H9 (cell line): Measurements from ENCODE around the gene CTDSP2. TPM values are rescaled to one million over a fixed set of nuclear protein-coding genes. Genes with fewer than 3 reads are reported as not detected.
A peak's percentile ranks its signal among the peaks of the same experiment; 100 is the strongest.

Experiments used
- DNase-seq: peaks from one replicate; pipeline ENCODE4 v3.0.0-alpha.2; 2017
- H2AFZ ChIP-seq: one replicate; pipeline ENCODE4 v1.6.1; 2013; ENCODE audit warnings: mild to moderate bottlenecking, low read length, control low read depth, moderate library complexity
- H2AK5ac ChIP-seq: 2 replicates; pipeline ENCODE4 v1.6.1; 2013; ENCODE audit warnings: low read length, control low read depth, mixed read lengths; ENCODE audit not compliant: insufficient read length
- H2BK120ac ChIP-seq: one replicate; pipeline ENCODE4 v1.6.1; 2013; ENCODE audit warnings: low read depth, mild to moderate bottlenecking, low read length, control low read depth, inconsistent platforms; ENCODE audit not compliant: poor library complexity, severe bottlenecking
- H2BK12ac ChIP-seq: 2 replicates; pipeline ENCODE4 v1.6.1; 2013; ENCODE audit warnings: low read length, control low read depth, mixed read lengths, low read depth; ENCODE audit not compliant: insufficient read length
- H2BK15ac ChIP-seq: 2 replicates; pipeline ENCODE4 v1.6.1; 2013; ENCODE audit warnings: low read depth, low read length, control low read depth
- H2BK20ac ChIP-seq: one replicate; pipeline ENCODE4 v1.6.1; 2013; ENCODE audit warnings: low read depth, mild to moderate bottlenecking, low read length, control low read depth, inconsistent platforms; ENCODE audit not compliant: poor library complexity, severe bottlenecking
- H2BK5ac ChIP-seq: 2 replicates; pipeline ENCODE4 v1.6.1; 2013; ENCODE audit warnings: low read length, control low read depth, mixed read lengths; ENCODE audit not compliant: insufficient read length
- H3K14ac ChIP-seq: 2 replicates; pipeline ENCODE4 v1.6.1; 2013; ENCODE audit warnings: low read length, control low read depth; ENCODE audit not compliant: insufficient read depth
- H3K18ac ChIP-seq: 2 replicates; pipeline ENCODE4 v1.6.1; 2013; ENCODE audit warnings: low read depth, mild to moderate bottlenecking, mixed read lengths, low read length, control low read depth; ENCODE audit not compliant: insufficient read length
- H3K23ac ChIP-seq: 2 replicates; pipeline ENCODE4 v1.6.1; 2013; ENCODE audit warnings: low read length, control low read depth, mixed read lengths, low read depth; ENCODE audit not compliant: insufficient read length
- H3K23me2 ChIP-seq: 2 replicates; pipeline ENCODE4 v1.6.1; 2013; ENCODE audit warnings: low read depth, mild to moderate bottlenecking, mixed read lengths, low read length, control low read depth; ENCODE audit not compliant: insufficient read length, poor library complexity, severe bottlenecking
- H3K27ac ChIP-seq: 2 replicates; pipeline ENCODE4 v1.5.1; 2013; ENCODE audit warnings: low read length, control low read depth, mixed read lengths, low read depth; ENCODE audit not compliant: insufficient read length
- H3K27me3 ChIP-seq: 2 replicates; pipeline ENCODE4 v1.6.1; 2013; ENCODE audit warnings: low read length, control low read depth, inconsistent platforms; ENCODE audit not compliant: insufficient read depth
- H3K4ac ChIP-seq: 2 replicates; pipeline ENCODE4 v1.6.1; 2013; ENCODE audit warnings: low read depth, mild to moderate bottlenecking, control low read depth, inconsistent platforms, low read length, moderate library complexity
- H3K4me1 ChIP-seq: 2 replicates; pipeline ENCODE4 v1.6.1; 2013; ENCODE audit warnings: low read length, control low read depth, inconsistent platforms; ENCODE audit not compliant: insufficient read depth
- H3K4me2 ChIP-seq: 2 replicates; pipeline ENCODE4 v1.6.1; 2013; ENCODE audit warnings: low read length, control low read depth, mixed read lengths; ENCODE audit not compliant: insufficient read length, insufficient read depth
- H3K56ac ChIP-seq: 2 replicates; pipeline ENCODE4 v1.6.1; 2013; ENCODE audit warnings: low read depth, mild to moderate bottlenecking, mixed read lengths, low read length, control low read depth; ENCODE audit not compliant: insufficient read length
- H3K79me1 ChIP-seq: 2 replicates; pipeline ENCODE4 v1.6.1; 2013; ENCODE audit warnings: low read depth, mild to moderate bottlenecking, moderate library complexity, low read length, control low read depth, inconsistent platforms; ENCODE audit not compliant: insufficient read depth, poor library complexity, severe bottlenecking
- H3K79me2 ChIP-seq: 2 replicates; pipeline ENCODE4 v1.6.1; 2013; ENCODE audit warnings: low read length, control low read depth, inconsistent platforms; ENCODE audit not compliant: insufficient read depth
- H3K9ac ChIP-seq: 2 replicates; pipeline ENCODE4 v1.6.1; 2013; ENCODE audit warnings: low read length, control low read depth, mixed read lengths; ENCODE audit not compliant: insufficient read length; ENCODE audit errors: extremely low read depth
- H3K9me3 ChIP-seq: one replicate; pipeline ENCODE4 v1.6.1; 2013; ENCODE audit warnings: low read depth, low read length, inconsistent platforms; ENCODE audit not compliant: control insufficient read depth
- H3T11ph ChIP-seq: one replicate; pipeline ENCODE4 v1.6.1; 2013; ENCODE audit warnings: mild to moderate bottlenecking, low read length, control low read depth, inconsistent platforms
- H4K20me1 ChIP-seq: one replicate; pipeline ENCODE4 v1.6.1; 2013; ENCODE audit not compliant: control insufficient read depth, insufficient read length, insufficient read depth
- H4K5ac ChIP-seq: 2 replicates; pipeline ENCODE4 v1.6.1; 2013; ENCODE audit warnings: low read depth, mild to moderate bottlenecking, mixed read lengths, low read length, control low read depth; ENCODE audit not compliant: insufficient read length
- H4K8ac ChIP-seq: replicated peaks from 2 replicates; pipeline ENCODE4 v1.6.1; 2013; ENCODE audit warnings: low read length, control low read depth, mixed read lengths, low read depth; ENCODE audit not compliant: insufficient read length
- H4K91ac ChIP-seq: 2 replicates; pipeline ENCODE4 v1.6.1; 2013; ENCODE audit warnings: low read depth, mild to moderate bottlenecking, moderate library complexity, mixed read lengths, low read length, control low read depth; ENCODE audit not compliant: insufficient read length
- H3K27ac Mint-ChIP-seq, 3 experiments: 2 replicates in 2 of 3; 3 replicates in 1 of 3; pipeline ENCODE4 v1.8.0; 2020 to 2021; ENCODE audit warnings: mixed read lengths in 3 of 3, mild to moderate bottlenecking in 1 of 3, moderate library complexity in 1 of 3
- H3K27me3 Mint-ChIP-seq: 2 replicates; pipeline ENCODE4 v1.8.0; 2021; ENCODE audit warnings: low read depth, mild to moderate bottlenecking, moderate library complexity, mixed read lengths
- H3K36me3 Mint-ChIP-seq, 3 experiments: 2 replicates in 2 of 3; 3 replicates in 1 of 3; pipeline ENCODE4 v1.8.0; 2020 to 2021; ENCODE audit warnings: low read depth in 3 of 3, mixed read lengths in 3 of 3; ENCODE audit not compliant: insufficient read depth in 1 of 3
- H3K4me1 Mint-ChIP-seq, 2 experiments: 2 replicates each; pipeline ENCODE4 v1.8.0; 2020; ENCODE audit warnings: mixed read lengths in 2 of 2
- H3K4me3 Mint-ChIP-seq, 2 experiments: 2 replicates in 1 of 2; 3 replicates in 1 of 2; pipeline ENCODE4 v1.8.0; 2020 to 2021; ENCODE audit warnings: mild to moderate bottlenecking in 2 of 2, mixed read lengths in 2 of 2, moderate library complexity in 1 of 2
- H3K9me3 Mint-ChIP-seq, 2 experiments: 2 replicates in 1 of 2; 3 replicates in 1 of 2; pipeline ENCODE4 v1.8.0; 2020; ENCODE audit warnings: mild to moderate bottlenecking in 2 of 2, mixed read lengths in 2 of 2, moderate library complexity in 1 of 2
- CTCF ChIP-seq: fragments of 200-600 bp; sonication (generic); conservative IDR thresholded peaks from 3 replicates; pipeline ENCODE4 v1.8.0; 2021; ENCODE audit warnings: antibody characterized with exemption, mild to moderate bottlenecking
- WGBS: extraction: QIAGEN DNeasy Blood & Tissue Kit; methylation state at CpG from one replicate; pipeline ENCODE4 v1.1.7; 2013; ENCODE audit warnings: missing lambda C conversion rate, low lambda C conversion rate, mixed read lengths; ENCODE audit not compliant: insufficient read length; ENCODE audit errors: extremely low coverage; 5-methylcytosine and 5-hydroxymethylcytosine counted together
- total RNA-seq: library from RNA; stranded (reverse); gene quantifications from 2 replicates; pipeline ENCODE4 v1.2.1, GENCODE V29; 2021

The CTDSP2 gene
- total RNA-seq, 1 experiment from 2014 or later = 103 TPM

GRCh38 chr12:57837864-57838562 is 8.5 kb downstream of the CTDSP2 start:
- peak overlapping the region in 1 of 2 experiments; percentile 67; a peak in 3 of 5 replicates for H3K4me3 Mint-ChIP-seq
- H3K23me2 ChIP-seq = peaks cover 5% of the 10 kb centered on the region
- DNase-seq = peak; percentile 77
- WGBS = no CpG with 5 or more reads among the region's 5 CpGs
- no peak overlapping the region for H3K56ac ChIP-seq
- no peak overlapping the region for H4K8ac ChIP-seq
- H3K4me2 ChIP-seq = no peak overlapping the region
- no peak overlapping the region for H3T11ph ChIP-seq
- H3K4ac ChIP-seq = no peak overlapping the region
- H2BK20ac ChIP-seq = no peak overlapping the region
- no peak overlapping the region for H2BK5ac ChIP-seq
- peaks cover 10% of the 10 kb centered on the region for H3K79me1 ChIP-seq
- H3K14ac ChIP-seq = no peak overlapping the region
- no peaks in the 10 kb centered on the region for H3K9me3 ChIP-seq
- H3K9me3 Mint-ChIP-seq = no peaks in the 10 kb centered on the region
- no peak overlapping the region for H3K27ac ChIP-seq
- no peak overlapping the region for H4K5ac ChIP-seq
- no peak overlapping the region for H3K23ac ChIP-seq
- H2BK15ac ChIP-seq = no peak overlapping the region
- no peak overlapping the region for H2AFZ ChIP-seq
- no peak overlapping the region for H2AK5ac ChIP-seq
- no peak for TF ChIP-seq CTCF
- H3K27me3 Mint-ChIP-seq = no peaks in the 10 kb centered on the region
- no peak overlapping the region for H3K9ac ChIP-seq
- H2BK12ac ChIP-seq = no peak overlapping the region
- H3K4me1 ChIP-seq = peaks cover 32% of the 10 kb centered on the region
- no peak overlapping the region for H3K18ac ChIP-seq
- H4K91ac ChIP-seq = no peak overlapping the region
- peaks cover 89 to 97% of the 10 kb centered on the region in 2 experiments for H3K4me1 Mint-ChIP-seq
- peaks cover 50% of the 10 kb centered on the region; the same call in 1 of the 2 replicates for H3K79me2 ChIP-seq
- no peaks in the 10 kb centered on the region for H3K27me3 ChIP-seq
- H3K36me3 Mint-ChIP-seq = peaks cover 0 to 3% (median 0%) of the 10 kb centered on the region in 3 experiments; a peak in 2 of 7 replicates
- H4K20me1 ChIP-seq = no peaks in the 10 kb centered on the region
- H2BK120ac ChIP-seq = no peak overlapping the region
- peak overlapping the region; percentile 76 to 95 (median 94); a peak in 6 of 7 replicates for H3K27ac Mint-ChIP-seq
